Measurements from ENCODE around the gene FSD1L.

FSD1L gene

DNA sequence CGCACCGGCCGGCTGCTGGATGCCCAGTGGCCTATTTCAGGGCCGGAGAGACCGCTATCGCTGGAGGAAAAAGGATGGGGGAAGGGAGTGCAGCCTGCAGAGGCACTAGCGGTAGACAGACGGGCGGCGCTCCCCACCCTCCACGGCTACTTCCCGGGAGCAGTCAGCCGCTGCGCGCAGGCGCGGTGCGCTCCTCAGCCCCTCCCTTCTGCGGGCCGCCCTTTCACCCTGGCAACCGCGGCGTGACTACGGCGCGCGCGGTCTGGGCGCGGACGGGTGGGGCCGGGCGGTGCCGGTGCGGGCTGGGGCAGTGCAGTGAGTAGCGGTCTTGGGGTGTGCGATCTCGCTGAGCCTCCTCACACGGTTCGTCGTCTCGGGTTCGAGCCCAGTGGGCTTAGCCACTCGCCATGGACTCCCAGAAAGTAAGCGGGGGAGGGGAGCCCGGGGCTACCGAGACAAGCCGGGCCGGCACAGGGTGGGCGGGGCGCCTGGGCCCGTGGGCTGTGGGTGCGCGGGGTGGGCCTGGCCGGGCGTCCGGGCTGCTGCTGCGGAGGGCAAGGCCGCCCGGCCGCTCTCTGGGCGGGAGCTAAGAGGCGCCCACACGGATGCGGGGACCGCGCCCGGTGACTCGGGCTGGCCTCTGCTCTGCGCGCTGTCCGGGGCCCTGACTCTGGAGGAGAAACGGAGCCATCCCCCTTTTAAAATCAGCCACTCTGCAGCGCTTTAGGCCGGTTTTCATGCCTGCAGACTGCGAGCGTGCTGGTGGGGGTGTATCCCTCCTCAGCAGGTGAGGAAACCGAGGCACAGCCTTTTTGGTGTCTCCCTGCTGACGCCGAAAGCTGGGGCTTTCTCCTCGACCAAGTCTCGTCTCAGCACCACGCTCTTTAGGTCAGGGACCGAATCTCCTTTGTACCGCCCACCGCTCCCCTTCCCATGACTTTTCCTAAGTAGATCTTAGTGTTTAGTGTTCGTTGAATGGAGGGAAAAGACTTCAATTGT, at the start of gene FSD1L:
FSD1L (plus strand) TSS at position 221 of the 999 bp plus-strand sequence; CDS start at position 408, 187 bp downstream.
- peak; percentile 55 for TF ChIP-seq GATA2 (IDR thresholded peaks at IDR 0.05; ENCODE audit: low read depth, low read length)
- TF ChIP-seq GATA3 (IDR thresholded peaks at IDR 0.05; ENCODE audit: low read depth, low read length) = no peak

DNA sequence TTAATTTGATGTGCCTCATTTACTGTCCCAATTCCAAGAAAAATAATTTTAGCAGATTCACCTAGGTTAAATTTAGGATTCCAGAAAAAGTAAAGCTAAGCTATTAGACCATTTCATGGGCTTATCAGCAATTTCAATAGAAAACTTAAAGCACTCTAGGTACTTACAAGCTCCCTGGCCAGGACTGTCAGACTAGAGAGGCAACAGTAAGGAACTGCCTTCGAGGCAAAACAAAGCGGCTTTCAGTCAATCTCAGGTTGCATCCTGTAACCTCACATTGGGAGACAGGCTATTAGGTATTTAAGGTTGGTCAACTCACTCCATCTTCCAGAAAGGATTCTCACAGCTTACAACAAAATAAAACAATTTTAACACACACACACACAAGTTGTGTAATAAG, 48.7 kb upstream of the FSD1L start:
- TF ChIP-seq GATA3 (IDR thresholded peaks at IDR 0.05; ENCODE audit: low read depth, low read length) (no peak), GATA2 (IDR thresholded peaks at IDR 0.05; ENCODE audit: low read depth, low read length) (no peak)

DNA sequence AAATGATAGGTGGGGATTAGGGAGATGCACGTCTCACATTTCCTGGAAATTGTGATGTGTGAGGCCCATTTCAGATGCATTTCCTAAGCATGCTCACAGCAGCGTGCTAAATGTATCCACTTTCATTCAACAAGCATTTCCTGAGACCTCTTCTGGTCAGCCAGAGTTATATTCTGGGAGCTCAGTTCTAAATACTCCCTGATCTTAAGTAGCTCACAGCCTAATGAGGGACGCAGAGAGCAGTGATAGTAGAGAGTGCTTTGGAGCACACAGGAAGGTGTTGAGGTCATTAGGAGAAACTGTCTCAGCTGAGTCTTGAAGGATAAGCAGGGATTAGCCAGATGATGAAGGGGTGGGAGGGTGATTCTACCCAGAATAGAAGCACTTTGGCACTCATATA, 46.2 kb upstream of the FSD1L start:
- no peak for TF ChIP-seq GATA3 (IDR thresholded peaks at IDR 0.05; ENCODE audit: low read depth, low read length)
- TF ChIP-seq GATA2 (IDR thresholded peaks at IDR 0.05; ENCODE audit: low read depth, low read length) = no peak

DNA sequence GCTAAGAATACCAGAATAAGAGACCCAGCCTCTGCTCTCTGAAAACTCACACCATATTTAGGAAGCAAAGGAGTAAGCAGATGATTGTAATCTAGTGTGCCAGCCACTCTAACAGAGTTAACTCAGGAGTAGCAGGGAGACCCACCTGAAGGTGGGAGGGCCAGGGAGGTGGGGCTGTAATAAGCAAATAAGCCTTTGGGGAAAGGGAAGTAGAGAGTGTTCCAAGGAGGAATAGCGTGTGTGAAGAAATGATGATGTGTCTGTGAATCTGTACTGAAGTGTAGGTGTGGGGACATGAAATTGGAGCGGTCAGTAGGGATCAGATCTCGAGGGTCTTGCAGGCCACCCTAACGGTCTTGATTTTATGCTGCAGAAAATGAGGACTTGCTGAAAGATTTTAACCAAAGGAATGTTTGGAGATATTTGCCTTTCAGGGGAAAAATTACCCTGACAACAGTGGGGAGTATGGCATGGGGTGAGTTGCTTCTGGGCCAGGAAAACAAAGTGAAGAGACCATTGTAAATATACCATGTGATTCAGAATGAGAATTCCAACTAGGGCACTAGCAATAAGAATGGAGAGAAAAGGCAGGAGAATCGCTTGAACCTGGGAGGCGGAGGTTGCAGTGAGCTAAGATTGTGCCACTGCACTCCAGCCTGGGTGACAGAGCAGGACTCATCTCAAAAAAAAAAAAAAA, 44.1 kb upstream of the FSD1L start:
- TF ChIP-seq GATA3 (IDR thresholded peaks at IDR 0.05; ENCODE audit: low read depth, low read length) (no peak), GATA2 (IDR thresholded peaks at IDR 0.05; ENCODE audit: low read depth, low read length) (no peak)

- TF ChIP-seq GATA3 (IDR thresholded peaks at IDR 0.05; ENCODE audit: low read depth, low read length) (no peak), GATA2 (IDR thresholded peaks at IDR 0.05; ENCODE audit: low read depth, low read length) (no peak)
Measured at GRCh38 chr9:105405514-105406131, 42.2 kb upstream of the FSD1L start.

DNA sequence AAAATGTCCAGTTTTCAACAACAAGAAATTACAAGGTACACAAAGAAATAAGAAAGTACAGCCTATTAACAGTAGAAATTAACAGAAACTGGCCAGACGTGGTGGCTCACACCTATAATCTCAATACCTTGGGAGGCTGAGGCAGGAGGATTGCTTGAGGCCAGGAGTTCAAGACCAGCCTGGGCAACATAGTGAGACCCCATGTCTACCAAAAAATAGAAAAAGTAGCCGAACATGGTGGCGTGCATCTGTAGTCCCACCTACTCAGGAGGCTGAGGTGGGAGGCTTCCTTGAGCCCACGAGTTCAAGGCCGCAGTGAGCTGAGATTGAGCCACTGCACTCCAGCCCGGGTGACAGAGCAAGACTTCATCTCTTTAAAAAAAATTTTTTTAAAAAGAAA, 41.5 kb upstream of the FSD1L start:
- TF ChIP-seq GATA3 (IDR thresholded peaks at IDR 0.05; ENCODE audit: low read depth, low read length) (no peak), GATA2 (IDR thresholded peaks at IDR 0.05; ENCODE audit: low read depth, low read length) (no peak)

GRCh38 chr9:105413525-105413924, 34.3 kb upstream of the FSD1L start:
- TF ChIP-seq GATA3 (IDR thresholded peaks at IDR 0.05; ENCODE audit: low read depth, low read length) (no peak), GATA2 (IDR thresholded peaks at IDR 0.05; ENCODE audit: low read depth, low read length) (no peak)

DNA sequence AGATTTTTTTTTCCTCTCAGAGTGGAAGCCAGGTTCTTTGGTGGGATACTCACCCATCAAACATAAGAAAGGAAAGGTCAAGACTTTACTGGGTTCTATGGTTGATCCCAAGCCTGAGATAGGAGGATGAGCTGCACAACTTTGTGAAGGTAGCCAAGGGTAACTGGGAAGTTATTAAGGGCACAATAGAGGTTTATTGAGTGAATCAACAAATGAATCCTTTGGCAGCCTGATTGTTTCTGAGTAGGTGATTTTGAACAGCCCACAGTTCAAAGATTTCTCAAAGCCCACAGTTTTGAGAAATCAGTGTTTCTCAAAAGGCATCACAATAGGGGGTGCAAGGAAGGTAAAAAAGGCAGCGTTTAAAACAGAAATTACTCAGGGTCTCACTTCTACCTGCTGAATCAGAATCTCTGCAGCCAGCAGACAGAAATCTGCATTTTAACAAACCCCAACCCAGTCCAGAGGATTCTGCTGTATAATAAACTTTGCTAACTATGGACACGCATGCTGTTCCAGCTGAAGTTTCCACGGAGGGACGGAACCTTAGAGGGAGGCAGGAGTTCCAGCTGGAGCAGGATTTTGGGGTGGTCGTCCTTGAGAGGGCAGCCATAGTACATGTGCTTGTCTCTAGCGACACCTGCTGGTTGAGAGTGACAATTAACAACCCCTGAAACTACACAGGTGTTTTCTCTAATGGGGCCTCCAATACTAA, 32.7 kb upstream of the FSD1L start:
- TF ChIP-seq GATA2 (IDR thresholded peaks at IDR 0.05; ENCODE audit: low read depth, low read length) (no peak), GATA3 (IDR thresholded peaks at IDR 0.05; ENCODE audit: low read depth, low read length) (no peak)

DNA sequence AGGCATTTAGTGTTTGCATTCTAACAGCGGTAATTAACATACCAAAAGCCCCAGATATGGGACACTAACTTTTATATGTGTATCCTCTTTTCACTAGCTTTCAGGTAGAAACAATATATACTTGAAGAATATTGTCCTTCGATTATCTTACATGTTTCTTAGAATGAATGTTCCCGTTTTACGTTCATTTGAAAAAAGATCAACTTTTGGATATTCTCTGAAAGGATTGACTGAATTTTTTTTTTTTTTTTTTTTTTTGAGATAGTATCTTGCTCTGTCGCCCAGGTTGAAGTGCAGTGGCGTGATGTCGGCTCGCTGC, 32.2 kb upstream of the FSD1L start:
- TF ChIP-seq GATA2 (IDR thresholded peaks at IDR 0.05; ENCODE audit: low read depth, low read length) (no peak), GATA3 (IDR thresholded peaks at IDR 0.05; ENCODE audit: low read depth, low read length) (no peak)

- no peak for TF ChIP-seq GATA2 (IDR thresholded peaks at IDR 0.05; ENCODE audit: low read depth, low read length)
- TF ChIP-seq GATA3 (IDR thresholded peaks at IDR 0.05; ENCODE audit: low read depth, low read length) = no peak
Measured at GRCh38 chr9:105416840-105417239, 31.0 kb upstream of the FSD1L start.

DNA sequence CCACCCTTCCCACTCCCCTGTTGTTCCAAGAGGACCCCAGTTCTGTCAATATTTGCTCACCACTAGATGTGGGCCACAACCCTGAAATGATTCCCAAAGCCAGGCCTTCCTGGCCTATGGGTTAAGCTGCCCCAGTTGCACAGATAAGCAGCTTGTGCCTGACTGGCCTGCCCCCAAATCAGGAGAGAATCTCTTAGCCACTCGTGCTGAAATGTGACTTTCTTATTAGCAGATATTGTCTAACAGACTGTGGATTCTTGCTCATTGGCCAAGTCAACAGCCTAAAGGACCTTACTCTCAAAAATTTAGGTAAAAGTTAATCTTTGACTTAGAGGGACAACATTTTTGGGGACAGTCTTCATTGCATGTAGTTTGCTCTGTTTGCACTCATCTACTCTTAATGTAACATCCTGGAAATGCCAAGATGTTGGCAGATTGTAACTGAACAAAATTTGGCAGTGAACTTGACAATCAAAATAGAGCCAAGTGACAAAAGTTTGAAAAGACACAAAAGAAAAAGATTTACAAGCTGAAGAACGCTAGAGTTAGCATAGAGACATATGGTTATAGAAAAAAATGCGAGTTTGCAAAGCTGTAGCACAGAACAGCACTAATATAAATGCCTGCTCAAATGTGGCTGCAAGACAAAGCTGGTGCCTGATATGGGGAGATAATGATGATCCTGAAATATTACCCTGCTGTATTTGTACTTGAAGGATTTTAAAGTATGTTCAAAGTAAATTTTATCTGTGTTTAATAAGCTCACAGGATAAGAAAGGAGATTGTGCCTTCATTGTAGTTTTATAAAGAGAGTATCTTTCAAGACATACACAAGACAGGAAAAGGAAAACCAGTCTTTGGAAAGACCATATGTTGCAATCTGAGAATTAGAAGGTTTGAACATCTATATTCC, 29.0 kb upstream of the FSD1L start:
- TF ChIP-seq GATA3 (IDR thresholded peaks at IDR 0.05; ENCODE audit: low read depth, low read length) (no peak), GATA2 (IDR thresholded peaks at IDR 0.05; ENCODE audit: low read depth, low read length) (no peak)

DNA sequence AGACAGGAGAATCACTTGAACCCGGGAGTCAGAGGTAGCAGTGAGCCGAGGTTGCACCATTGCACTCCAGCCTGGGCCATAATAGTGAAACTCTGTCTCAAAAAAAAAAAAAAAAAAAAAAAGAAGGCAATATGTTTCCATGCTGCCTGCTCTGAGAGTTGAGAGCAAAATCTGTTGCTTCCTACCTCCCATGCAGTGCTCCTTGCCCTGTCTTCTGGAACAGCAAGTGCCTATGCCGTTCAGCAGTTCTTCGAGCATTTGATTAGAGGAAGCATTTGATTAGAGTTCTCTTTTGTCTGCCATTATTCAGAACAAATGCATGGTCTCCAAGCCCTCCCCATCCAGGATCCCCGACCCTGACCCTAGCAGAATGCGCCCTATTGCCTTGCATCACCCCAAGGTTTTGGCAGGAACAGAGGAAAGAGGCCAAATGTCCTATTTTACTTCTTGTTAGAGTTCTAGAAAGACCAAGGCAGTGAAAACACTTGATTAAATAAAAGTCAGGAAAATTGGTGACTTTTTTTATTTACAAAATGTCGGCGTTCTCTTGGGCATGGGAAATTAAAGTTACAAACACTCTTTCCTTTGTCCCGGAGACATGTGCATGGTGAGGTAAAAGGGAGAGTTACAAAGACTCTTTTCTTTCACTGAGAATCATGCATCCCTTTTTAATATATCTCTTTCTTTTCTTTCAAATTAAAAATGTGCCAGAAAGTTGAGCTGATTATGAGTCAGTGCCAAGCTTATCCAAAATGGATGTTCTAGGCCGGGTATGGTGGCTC, 27.8 kb upstream of the FSD1L start:
- TF ChIP-seq GATA2 (IDR thresholded peaks at IDR 0.05; ENCODE audit: low read depth, low read length) (no peak), GATA3 (IDR thresholded peaks at IDR 0.05; ENCODE audit: low read depth, low read length) (no peak)
